ENCODE measurements around the gene HOXB6.

Gene HOXB6

DNA sequence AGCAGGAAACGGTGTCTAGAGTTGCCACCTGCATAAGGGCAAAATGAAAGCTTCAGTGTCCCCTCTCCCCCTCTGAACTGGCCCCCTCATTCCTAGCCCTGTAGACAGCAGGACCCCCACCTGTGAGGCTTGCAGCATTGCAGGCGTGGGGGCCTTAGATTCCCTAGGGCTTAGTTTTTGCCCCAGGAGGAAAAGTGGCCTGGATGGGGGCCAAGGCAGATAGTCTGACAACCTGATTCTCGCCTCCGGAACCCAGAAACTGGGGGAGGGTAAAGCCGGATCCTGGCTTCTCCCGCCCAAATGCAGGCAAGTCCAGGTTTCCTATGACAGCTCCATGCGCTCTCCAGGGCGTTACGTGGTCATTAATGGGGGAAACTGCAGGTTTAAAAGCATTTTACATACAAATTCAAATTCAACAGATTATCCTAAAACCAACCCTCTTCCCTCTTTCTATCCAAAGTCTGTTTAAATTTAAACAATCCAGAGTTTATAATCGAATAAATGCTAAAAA lies 678 bp upstream of the HOXB6 start:
- DNase-seq (ENCODE audit: insufficient read length, low spot score) = no peak
- TF ChIP-seq, protein P1, sequence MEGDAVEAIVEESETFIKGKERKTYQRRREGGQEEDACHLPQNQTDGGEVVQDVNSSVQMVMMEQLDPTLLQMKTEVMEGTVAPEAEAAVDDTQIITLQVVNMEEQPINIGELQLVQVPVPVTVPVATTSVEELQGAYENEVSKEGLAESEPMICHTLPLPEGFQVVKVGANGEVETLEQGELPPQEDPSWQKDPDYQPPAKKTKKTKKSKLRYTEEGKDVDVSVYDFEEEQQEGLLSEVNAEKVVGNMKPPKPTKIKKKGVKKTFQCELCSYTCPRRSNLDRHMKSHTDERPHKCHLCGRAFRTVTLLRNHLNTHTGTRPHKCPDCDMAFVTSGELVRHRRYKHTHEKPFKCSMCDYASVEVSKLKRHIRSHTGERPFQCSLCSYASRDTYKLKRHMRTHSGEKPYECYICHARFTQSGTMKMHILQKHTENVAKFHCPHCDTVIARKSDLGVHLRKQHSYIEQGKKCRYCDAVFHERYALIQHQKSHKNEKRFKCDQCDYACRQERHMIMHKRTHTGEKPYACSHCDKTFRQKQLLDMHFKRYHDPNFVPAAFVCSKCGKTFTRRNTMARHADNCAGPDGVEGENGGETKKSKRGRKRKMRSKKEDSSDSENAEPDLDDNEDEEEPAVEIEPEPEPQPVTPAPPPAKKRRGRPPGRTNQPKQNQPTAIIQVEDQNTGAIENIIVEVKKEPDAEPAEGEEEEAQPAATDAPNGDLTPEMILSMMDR (IDR thresholded peaks at IDR 0.05; ENCODE audit: insufficient read depth, missing control alignments) = no peak
- FAIRE-seq = no peak

DNA sequence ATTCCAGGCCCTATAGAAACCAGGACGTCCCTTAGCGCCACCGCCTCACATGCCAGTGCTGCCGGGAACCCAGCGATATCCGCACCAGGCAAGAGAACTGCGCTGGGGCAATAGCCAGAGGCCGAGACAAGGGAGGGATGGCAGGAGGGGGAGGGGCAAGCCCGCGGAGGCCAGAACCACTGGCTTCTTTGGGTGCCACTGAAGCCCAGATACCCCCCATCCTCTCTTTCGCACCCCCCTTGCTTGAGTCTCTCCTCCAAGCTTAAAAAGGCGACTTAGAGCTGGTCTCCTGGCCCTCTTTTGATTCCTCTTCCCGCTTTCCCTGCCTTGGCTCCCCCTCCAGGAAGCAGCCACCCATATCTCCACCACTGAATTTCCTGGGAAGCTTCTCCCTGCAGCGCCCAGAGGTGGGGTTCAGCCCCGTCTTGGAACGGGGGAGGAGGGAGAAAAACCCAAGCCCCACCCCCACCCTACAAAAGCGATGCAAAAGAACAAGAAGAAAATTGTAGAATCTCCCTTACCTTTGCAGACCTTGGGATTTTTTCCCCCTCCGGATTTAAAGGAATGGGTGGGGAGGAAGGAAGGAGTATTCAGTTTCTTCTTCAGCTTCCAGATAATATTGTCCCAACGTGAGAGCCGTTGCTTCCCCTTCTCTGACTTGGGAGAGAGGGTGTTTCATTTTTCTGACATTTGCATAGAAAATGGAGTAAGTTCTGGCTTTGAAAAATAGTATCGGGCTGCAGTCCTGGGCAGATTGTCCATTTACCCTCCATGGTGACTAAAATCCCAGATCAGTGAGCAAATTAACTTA lies 622 bp downstream of the HOXB6 start:
- no peak for DNase-seq (ENCODE audit: insufficient read length, low spot score)
- TF ChIP-seq, protein P1 (IDR thresholded peaks at IDR 0.05; ENCODE audit: insufficient read depth, missing control alignments) = no peak
- FAIRE-seq = no peak

DNA sequence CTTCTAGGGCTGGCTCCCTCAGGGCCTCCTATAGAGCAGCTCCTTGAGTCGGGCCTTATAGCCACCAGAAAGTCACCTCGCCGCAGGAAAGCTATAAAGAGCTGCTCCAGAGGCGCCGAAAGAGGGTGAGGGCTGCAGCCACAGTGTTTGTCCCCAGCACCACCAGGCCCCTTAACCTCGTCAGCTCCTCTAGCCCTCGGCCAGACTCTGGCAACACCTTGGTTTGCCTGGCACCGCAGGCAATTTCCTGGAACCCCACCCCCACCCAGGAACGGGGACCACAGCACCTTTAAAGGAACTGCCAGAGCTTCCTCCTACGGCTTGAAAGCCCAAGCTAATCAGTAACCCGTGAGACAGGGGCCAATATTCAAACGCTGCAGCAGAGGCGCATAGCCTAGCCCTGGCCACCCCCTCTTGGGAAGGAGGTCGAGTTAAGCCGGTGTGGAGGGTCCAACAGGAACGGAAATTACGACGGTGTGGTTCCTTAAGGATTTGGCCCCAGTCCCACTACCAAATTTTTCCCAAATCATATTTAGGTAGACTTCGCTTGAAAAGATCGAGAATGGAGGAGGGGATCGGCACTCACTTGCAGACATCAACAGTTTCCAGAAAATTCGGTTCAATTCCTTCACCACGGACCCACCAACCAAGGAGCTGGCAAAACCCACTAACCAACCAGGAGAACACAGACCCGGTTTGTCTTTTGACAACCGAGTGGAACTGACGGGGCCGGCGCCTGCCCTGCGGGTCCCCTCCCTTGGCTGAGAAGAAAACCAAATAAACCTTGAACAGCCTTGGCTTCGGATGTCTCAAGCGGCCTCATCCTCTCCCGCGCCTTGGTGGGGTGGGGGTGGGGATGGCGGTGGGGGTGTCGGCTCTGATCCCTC lies 3.0 kb downstream of the HOXB6 start:
- DNase-seq (ENCODE audit: insufficient read length, low spot score) (no peak), FAIRE-seq (no peak)
- TF ChIP-seq, protein P1 (IDR thresholded peaks at IDR 0.05; ENCODE audit: insufficient read depth, missing control alignments) = no peak

DNA sequence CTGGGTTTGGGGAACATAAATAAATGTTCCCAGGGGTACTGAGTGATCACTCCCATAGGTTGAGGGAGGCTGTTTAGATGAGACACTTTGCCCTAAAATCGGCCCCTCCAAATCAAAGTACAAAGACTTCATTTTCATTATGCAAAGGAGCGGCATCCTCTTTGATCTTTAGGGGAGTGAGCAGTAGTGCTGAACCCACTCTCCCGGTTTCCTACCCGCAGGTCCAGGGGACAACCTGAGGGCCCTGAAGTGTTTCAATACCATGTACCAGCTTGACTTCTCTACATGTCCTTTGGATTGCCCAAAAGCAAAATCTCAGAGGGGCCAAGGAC lies 3.6 kb downstream of the HOXB6 start:
- DNase-seq (ENCODE audit: insufficient read length, low spot score) (no peak), FAIRE-seq (no peak)
- TF ChIP-seq, protein P1 (IDR thresholded peaks at IDR 0.05; ENCODE audit: insufficient read depth, missing control alignments) = no peak

DNA sequence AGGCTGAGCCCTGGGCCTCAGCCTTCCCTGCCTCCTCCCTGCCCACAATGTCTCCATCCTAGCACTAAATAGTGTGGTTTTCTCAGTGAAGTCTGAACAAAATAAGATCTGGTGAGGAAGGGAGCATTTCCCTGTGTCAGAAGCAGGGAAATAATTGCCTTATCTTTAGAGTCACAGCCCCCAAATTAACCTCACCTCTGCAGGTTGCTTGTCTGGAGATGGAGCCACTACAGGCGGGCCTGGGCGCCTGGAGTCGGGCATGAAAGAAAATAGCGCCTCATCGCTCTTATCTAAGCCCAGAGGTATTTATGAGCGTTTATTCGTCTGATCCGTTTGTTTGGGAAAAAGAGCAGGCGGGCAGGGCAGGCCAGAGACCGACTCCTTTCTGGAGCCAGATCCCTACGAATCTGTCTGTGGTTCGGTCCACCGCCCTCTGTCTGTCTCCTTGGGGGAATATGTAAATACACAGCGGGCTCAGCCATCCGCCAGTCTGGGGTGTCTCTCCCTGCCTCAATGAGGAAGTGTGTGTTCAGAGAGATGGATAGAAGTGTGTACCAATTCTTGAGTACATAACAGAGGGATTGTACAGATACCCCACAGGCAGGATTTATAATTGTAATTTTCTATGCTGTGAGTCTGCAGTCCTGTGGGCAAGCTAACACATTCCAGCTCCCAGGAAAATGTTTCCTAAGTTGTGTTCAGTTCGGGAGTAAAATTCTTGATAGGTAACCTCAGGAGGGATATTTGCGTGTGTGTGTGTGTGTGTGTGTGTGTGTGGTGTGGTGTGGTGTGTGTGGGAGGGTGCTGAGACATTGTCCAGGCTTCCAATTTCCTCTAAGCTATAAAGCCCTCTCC lies 4.3 kb downstream of the HOXB6 start:
- TF ChIP-seq, protein P1 (IDR thresholded peaks at IDR 0.05; ENCODE audit: insufficient read depth, missing control alignments) = no peak
- DNase-seq (ENCODE audit: insufficient read length, low spot score) (no peak), FAIRE-seq (no peak)

DNA sequence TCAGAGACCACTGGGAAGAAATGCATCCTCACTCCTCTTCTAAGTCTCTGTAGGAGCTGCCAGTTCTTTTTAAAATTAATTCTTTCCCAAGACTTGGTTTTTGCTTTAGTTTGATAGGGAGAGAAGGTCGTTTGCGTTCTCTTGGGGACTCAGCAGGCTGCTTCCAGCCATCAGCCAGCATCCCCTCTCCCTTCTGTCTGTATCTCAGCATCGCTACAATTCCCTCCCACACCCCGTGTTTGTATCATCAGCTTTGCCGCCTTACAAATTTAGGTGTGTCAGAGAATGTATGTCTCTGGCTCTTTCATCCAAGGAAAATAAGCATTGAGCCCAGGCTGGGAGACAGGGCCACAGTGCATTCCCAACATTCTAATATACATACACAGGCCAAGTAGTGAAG lies 5.4 kb downstream of the HOXB6 start:
- FAIRE-seq (no peak), DNase-seq (ENCODE audit: insufficient read length, low spot score) (no peak)
- TF ChIP-seq, protein P1 (IDR thresholded peaks at IDR 0.05; ENCODE audit: insufficient read depth, missing control alignments) = no peak

Data from D721Med (cell line).